GM12873 (cell line): ENCODE measurements around the gene IRF1.

ENCODE experiments used
- TF ChIP-seq, protein P1 (sequence below): IDR thresholded peaks from 2 replicates; pipeline ENCODE4 v1.5.1; 2012; ENCODE audit warnings: low read depth, mild to moderate bottlenecking, moderate library complexity, low read length, control low read depth; ENCODE audit not compliant: insufficient read depth; ENCODE audit errors: missing control alignments

IRF1 gene, protein sequence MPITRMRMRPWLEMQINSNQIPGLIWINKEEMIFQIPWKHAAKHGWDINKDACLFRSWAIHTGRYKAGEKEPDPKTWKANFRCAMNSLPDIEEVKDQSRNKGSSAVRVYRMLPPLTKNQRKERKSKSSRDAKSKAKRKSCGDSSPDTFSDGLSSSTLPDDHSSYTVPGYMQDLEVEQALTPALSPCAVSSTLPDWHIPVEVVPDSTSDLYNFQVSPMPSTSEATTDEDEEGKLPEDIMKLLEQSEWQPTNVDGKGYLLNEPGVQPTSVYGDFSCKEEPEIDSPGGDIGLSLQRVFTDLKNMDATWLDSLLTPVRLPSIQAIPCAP

DNA sequence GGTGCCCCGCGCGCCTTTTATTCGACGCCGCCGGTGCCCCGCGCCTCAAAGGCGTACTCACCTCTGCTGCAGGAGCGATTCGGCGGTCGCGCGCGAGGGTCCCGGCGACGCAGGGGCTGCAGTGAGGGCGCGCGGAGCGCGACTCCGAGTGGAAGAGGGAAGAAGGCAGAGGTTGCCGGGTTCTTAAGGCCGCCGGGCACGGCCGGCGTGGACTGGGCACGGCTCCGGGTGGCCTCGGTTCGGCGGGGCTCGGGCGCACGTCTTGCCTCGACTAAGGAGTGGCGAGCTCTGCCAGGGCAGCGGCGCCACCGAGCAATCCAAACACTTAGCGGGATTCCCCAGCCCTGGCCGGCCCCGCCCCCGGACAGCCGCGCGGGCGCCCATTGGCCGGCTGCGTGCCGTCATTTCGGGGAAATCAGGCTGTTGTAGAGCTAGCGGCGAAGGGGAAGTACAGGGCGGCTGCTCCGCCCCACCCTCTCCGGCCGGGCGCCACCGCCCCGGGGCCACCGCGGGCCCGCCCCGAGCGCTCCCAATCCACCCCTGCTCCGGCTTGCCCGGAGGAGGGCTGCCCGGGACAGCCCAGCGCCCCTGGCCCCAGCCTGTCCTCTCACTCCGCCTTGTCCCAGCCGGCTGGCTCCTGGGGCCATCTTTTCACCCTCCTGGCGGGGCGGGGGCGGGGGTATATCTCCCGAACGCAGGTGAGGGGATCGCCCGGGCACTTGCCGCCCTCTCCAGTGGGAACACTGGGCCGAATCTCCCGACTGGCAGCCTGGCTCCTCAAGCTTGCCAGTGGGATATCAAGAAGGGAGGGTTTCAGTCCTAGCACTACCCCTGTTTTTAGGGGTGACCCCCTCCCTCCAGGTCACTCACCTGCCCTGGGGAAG, at the start of gene IRF1:
IRF1 (minus strand) TSS at position 290 of the 884 bp plus-strand sequence. CDS start 1,295 bp downstream, outside the sequence.
- TF ChIP-seq, protein P1, sequence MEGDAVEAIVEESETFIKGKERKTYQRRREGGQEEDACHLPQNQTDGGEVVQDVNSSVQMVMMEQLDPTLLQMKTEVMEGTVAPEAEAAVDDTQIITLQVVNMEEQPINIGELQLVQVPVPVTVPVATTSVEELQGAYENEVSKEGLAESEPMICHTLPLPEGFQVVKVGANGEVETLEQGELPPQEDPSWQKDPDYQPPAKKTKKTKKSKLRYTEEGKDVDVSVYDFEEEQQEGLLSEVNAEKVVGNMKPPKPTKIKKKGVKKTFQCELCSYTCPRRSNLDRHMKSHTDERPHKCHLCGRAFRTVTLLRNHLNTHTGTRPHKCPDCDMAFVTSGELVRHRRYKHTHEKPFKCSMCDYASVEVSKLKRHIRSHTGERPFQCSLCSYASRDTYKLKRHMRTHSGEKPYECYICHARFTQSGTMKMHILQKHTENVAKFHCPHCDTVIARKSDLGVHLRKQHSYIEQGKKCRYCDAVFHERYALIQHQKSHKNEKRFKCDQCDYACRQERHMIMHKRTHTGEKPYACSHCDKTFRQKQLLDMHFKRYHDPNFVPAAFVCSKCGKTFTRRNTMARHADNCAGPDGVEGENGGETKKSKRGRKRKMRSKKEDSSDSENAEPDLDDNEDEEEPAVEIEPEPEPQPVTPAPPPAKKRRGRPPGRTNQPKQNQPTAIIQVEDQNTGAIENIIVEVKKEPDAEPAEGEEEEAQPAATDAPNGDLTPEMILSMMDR: peak; percentile 3

DNA sequence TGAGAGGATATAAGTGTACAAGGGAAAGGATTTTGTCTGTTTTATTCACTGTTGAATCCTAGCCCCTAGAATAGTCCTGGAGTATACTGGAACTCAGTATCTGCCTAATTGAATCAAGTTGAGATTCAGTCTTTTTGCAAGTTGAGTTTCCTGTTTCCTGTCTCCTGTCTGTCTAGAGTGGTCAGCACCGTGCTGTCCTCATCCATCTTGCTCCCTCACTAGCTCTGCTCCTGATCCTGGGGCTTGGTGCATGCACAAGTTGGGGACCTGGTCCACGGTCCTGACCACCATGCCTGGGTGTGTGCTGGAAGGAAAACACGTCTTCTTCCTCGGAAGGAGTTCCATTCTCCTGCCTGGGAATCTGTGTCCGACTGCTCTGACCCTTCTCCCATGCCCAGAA, 49.6 kb upstream of the IRF1 start:
- TF ChIP-seq, protein P1: no peak

DNA sequence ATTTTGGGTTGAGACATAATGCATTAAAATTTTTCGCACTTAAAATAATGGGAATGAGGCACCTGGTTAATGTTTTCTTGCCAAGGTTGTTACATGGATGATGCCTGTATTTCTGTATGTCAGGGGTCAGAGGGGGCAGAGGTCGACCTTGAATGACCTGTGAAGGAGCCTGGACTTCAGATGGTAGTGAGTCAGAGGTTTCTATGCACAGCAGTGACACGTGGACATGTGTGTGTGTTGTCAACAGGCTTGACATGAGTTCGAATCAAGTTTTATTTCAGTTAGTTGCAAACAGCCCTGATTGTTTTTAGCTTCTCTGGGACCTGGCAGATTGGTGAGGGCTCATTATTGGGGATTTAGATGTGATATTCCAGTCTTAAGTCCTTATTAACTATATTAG, 49.1 kb upstream of the IRF1 start:
- TF ChIP-seq, protein P1: no peak

DNA sequence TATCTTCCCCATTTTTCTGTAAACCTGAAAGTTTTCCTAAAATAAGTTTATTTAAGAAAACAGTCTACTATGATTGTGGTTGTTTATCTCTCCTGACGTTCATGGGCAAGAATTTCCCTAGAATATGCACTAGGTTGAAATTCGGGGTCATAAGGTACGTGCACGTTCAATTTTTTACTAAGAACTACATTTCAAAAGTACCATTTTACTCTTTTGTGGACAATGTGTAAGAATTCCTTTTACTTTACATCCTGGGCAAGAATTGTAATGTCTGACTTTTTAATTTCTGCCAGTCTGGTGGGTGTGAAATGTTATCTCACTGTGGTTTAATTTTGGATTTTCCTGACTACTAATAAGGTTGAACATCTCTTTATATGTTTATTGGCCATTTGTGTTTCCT, 40.4 kb upstream of the IRF1 start:
- TF ChIP-seq, protein P1: no peak

DNA sequence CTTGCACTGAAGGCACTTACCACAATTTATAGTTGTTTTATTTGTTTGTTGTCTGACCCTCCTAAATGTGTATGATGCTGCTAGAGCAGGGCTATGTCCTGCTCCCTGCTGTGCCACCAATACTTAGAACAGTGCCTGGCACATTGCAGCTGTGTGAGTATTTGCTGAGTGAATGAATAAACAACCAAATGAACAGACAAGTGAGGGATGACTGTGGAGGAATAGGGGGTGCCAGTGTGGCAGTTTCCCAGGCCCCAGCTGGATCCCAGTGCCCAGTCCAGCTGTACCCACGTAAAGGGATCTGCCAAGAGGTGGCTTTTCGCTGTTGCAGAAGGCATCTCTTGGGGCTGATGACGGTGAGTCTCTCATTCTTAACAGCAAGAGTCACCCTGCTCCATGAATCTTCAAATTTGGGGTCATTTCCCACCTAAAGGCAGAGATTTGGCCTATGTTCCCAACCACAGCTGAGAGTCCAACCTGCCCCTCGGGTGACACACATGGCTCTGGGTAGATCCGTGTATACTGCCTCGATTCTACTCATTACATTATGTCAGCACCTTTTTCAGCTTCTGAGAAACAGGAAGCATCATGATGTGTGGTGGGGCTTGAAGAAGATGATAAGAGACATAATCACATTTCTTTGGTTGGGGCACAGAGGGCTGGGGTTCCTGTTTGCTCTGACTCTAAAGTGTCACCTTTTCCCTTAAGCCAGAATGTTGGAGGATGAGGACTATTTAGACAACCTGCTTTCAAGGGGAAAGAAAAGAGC, 38.5 kb upstream of the IRF1 start:
- TF ChIP-seq, protein P1: no peak

DNA sequence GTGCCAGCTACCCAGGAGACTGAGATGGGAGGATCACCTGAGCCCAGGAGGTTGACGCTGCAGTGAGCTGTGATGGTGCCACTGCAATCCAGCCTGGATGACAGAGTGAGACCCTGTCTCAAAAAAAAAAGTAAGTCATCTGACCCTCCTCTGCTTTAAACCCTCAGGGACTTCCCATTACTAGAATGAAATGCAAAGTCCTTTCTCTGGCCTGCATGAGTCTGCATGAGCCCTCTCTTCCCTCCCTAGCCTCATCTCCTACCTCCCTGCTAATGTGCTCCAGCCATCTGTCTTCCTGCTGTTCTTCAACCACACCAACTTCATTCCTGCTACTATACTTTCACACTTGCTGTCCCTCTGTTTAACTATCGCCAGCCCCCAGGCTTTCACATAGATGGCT, 37.4 kb upstream of the IRF1 start:
- TF ChIP-seq, protein P1: no peak

DNA sequence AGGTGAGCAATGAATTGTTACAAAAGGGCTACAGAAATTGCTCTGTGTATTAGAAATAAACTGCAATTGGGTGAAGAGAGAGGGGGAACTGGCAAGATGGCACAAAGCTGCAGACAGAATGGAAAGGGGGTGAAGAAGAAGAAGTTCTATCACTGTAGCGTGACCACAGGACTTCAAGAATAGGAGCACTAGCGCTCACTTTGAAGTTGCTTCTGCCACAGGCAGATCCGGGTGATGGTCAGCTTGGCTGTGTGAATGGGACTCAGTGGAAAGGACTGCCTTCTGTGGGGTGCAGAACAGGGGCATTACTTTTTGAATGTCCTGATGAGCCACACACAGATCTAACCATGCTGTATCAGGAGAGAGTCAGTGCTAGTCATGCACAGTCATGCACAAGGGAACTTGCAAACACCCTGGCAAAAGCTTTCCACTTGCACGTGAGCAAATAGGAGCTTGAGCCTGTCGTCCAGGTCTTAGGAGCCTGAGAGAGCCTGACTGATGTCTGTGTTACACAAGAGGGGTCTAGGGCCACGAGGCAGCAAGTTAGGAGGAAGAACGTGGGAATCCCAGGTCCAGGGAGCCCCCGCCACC, 36.5 kb upstream of the IRF1 start:
- TF ChIP-seq, protein P1: no peak
